Measurements from ENCODE around the gene PDSS2. TPM values are rescaled to one million over a fixed set of nuclear protein-coding genes. Genes with fewer than 3 reads are reported as not detected.

The PDSS2 gene
- total RNA-seq, 1 donor from 2014 or later: 18.7 TPM

- no peak overlapping the region for H3K4me3 ChIP-seq
- intact Hi-C loops (cut with DNase I): no loop called here
- H3K27me3 ChIP-seq: no peaks in the 10 kb centered on the region
- no peaks in the 10 kb centered on the region for H3K9me3 ChIP-seq
- no peaks in the 10 kb centered on the region for H3K36me3 ChIP-seq
- H3K27ac ChIP-seq: peak overlapping the region; percentile 37
- H3K4me1 ChIP-seq: peaks cover 7% of the 10 kb centered on the region
- TF ChIP-seq POLR2AphosphoS5 (IDR thresholded peaks at IDR 0.05; ENCODE audit: insufficient read depth in 1 of 2, low read depth in 1 of 2) (peak in 1 of 2 donors; percentile 78), CTCF (IDR thresholded peaks at IDR 0.05) (no peak)
- DNase-seq (ENCODE audit: extremely low spot score in 2 of 2): no peak
Observed at GRCh38 chr6:107246972-107247615, 212.3 kb downstream of the PDSS2 start.

GRCh38 chr6:107246249-107246971, 213.0 kb downstream of the PDSS2 start:
- no peaks in the 10 kb centered on the region for H3K27me3 ChIP-seq
- intact Hi-C loops (cut with DNase I): no loop called here
- no peak overlapping the region for H3K4me3 ChIP-seq
- no peaks in the 10 kb centered on the region for H3K36me3 ChIP-seq
- H3K27ac ChIP-seq: no peak overlapping the region
- DNase-seq (ENCODE audit: extremely low spot score in 2 of 2): no peak
- no peaks in the 10 kb centered on the region for H3K9me3 ChIP-seq
- TF ChIP-seq POLR2AphosphoS5 (IDR thresholded peaks at IDR 0.05; ENCODE audit: insufficient read depth in 1 of 2, low read depth in 1 of 2) (no peak), CTCF (IDR thresholded peaks at IDR 0.05) (no peak), POLR2A (IDR thresholded peaks at IDR 0.05) (no peak)
- peaks cover 11% of the 10 kb centered on the region for H3K4me1 ChIP-seq

GRCh38 chr6:107244742-107245480, 214.5 kb downstream of the PDSS2 start:
- no peak for DNase-seq (ENCODE audit: extremely low spot score in 2 of 2)
- H3K27ac ChIP-seq: no peak overlapping the region
- no peak for TF ChIP-seq CTCF (IDR thresholded peaks at IDR 0.05)
- no peak for TF ChIP-seq POLR2A (IDR thresholded peaks at IDR 0.05)
- TF ChIP-seq POLR2AphosphoS5 (IDR thresholded peaks at IDR 0.05; ENCODE audit: insufficient read depth in 1 of 2, low read depth in 1 of 2): no peak

GRCh38 chr6:107244082-107244741, 215.2 kb downstream of the PDSS2 start:
- intact Hi-C loops (cut with DNase I): no loop called here
- no peak overlapping the region for H3K27ac ChIP-seq

More at GRCh38 chr6:107244742-107245480, 214.5 kb downstream of the PDSS2 start:
- intact Hi-C loops (cut with DNase I): no loop called here
- H3K4me1 ChIP-seq: peaks cover 15% of the 10 kb centered on the region
- no peaks in the 10 kb centered on the region for H3K27me3 ChIP-seq
- H3K4me3 ChIP-seq: no peak overlapping the region
- no peaks in the 10 kb centered on the region for H3K36me3 ChIP-seq
- no peaks in the 10 kb centered on the region for H3K9me3 ChIP-seq

More at GRCh38 chr6:107244082-107244741, 215.2 kb downstream of the PDSS2 start:
- peaks cover 15% of the 10 kb centered on the region for H3K4me1 ChIP-seq
- DNase-seq (ENCODE audit: extremely low spot score in 2 of 2): no peak
- no peaks in the 10 kb centered on the region for H3K36me3 ChIP-seq
- H3K27me3 ChIP-seq: no peaks in the 10 kb centered on the region
- TF ChIP-seq CTCF (IDR thresholded peaks at IDR 0.05): no peak
- TF ChIP-seq POLR2AphosphoS5 (IDR thresholded peaks at IDR 0.05; ENCODE audit: insufficient read depth in 1 of 2, low read depth in 1 of 2): no peak
- TF ChIP-seq POLR2A (IDR thresholded peaks at IDR 0.05): no peak
- H3K9me3 ChIP-seq: no peaks in the 10 kb centered on the region
- no peak overlapping the region for H3K4me3 ChIP-seq
